ENCODE measurements around the gene AMACR.
"Not testable (repeated sequence)": the region's sequence is repeated elsewhere in the genome, so short reads cannot be mapped to it uniquely, and the experiment has no call there.

Gene AMACR

GRCh38 chr5:34035756-34036155 is 27.9 kb upstream of the AMACR start:
- DNase-seq = no peak

GRCh38 chr5:34034534-34035327 is 26.9 kb upstream of the AMACR start:
- no peak for DNase-seq

GRCh38 chr5:34031966-34032365 is 24.1 kb upstream of the AMACR start:
- DNase-seq = no peak

GRCh38 chr5:34031117-34031516 is 23.3 kb upstream of the AMACR start:
- DNase-seq = no peak

- DNase-seq = not testable (repeated sequence)
Measured at GRCh38 chr5:34030585-34030984, 22.7 kb upstream of the AMACR start.

GRCh38 chr5:34030048-34030447 is 22.2 kb upstream of the AMACR start:
- no peak for DNase-seq

GRCh38 chr5:34028349-34028748 is 20.5 kb upstream of the AMACR start:
- no peak for DNase-seq

GRCh38 chr5:34026089-34026761 is 18.4 kb upstream of the AMACR start:
- no peak for DNase-seq

- DNase-seq = no peak
Measured at GRCh38 chr5:34022121-34022705, 14.4 kb upstream of the AMACR start.

- DNase-seq = no peak
Measured at GRCh38 chr5:34021334-34021733, 13.5 kb upstream of the AMACR start.

- no peak for DNase-seq
Measured at GRCh38 chr5:34020726-34021125, 12.9 kb upstream of the AMACR start.

- DNase-seq = no peak
Measured at GRCh38 chr5:34017254-34017653, 9.4 kb upstream of the AMACR start.

GRCh38 chr5:34016750-34017149 is 8.9 kb upstream of the AMACR start:
- no peak for DNase-seq

- no peak for DNase-seq
Measured at GRCh38 chr5:34016222-34016621, 8.4 kb upstream of the AMACR start.

- no peak for DNase-seq
Measured at GRCh38 chr5:34015120-34015822, 7.4 kb upstream of the AMACR start.

GRCh38 chr5:34014626-34015025 is 6.8 kb upstream of the AMACR start:
- DNase-seq = no peak

- DNase-seq = no peak
Measured at GRCh38 chr5:34013547-34013946, 5.7 kb upstream of the AMACR start.

GRCh38 chr5:34012791-34013190 is 4.9 kb upstream of the AMACR start:
- no peak for DNase-seq

GRCh38 chr5:34011536-34011935 is 3.7 kb upstream of the AMACR start:
- no peak for DNase-seq

- not testable (repeated sequence) for DNase-seq
Measured at GRCh38 chr5:34010146-34010545, 2.3 kb upstream of the AMACR start.

GRCh38 chr5:34009610-34010009 is 1.8 kb upstream of the AMACR start:
- no peak for DNase-seq

GRCh38 chr5:34008802-34009201 is 952 bp upstream of the AMACR start:
- DNase-seq = no peak

GRCh38 chr5:34007201-34007620 is 639 bp downstream of the AMACR start:
- DNase-seq = peak in 1 of 2 donors; percentile 9

All from hippocampal formation (tissue), 2 donors.